DND-41 (cell line): Measurements from ENCODE around the gene ZNF23.

Experiments used
- CTCF ChIP-seq: IDR thresholded peaks from 2 replicates; pipeline ENCODE4 v1.5.1; 2012; ENCODE audit warnings: borderline replicate concordance, low read length, moderate library complexity, mild to moderate bottlenecking; ENCODE audit not compliant: poor library complexity, severe bottlenecking; ENCODE audit errors: extremely low read depth
- EZH2 ChIP-seq: IDR thresholded peaks from 3 replicates; pipeline ENCODE4 v1.6.1; 2012; ENCODE audit warnings: borderline replicate concordance, low read depth, mild to moderate bottlenecking, moderate library complexity, low read length, inconsistent platforms; ENCODE audit not compliant: severe bottlenecking

- no peak for TF ChIP-seq CTCF
- TF ChIP-seq EZH2 = no peak
Observed at GRCh38 chr16:71431176-71431575, 30.9 kb downstream of the ZNF23 start.
